Astrocyte (in vitro differentiated cells and primary cell): ENCODE measurements around the gene IGF1. TPM values are rescaled to one million over a fixed set of nuclear protein-coding genes. Genes with fewer than 3 reads are reported as not detected.

Experiments
- DNase-seq: peaks from one replicate; pipeline ENCODE4 v3.0.0-alpha.2; 2010; ENCODE audit warnings: low read depth
- FAIRE-seq: peaks from 2 replicates; lab custom pipeline; 2011; peaks lifted over from hg19 to GRCh38; lab: Jason Lieb, UNC
- H2AFZ ChIP-seq: 2 replicates; pipeline ENCODE4 v1.6.0; 2012; ENCODE audit warnings: low read depth, low read length, inconsistent platforms
- H3K27ac ChIP-seq: 2 replicates; pipeline ENCODE4 v1.5.1; 2011; ENCODE audit warnings: low read depth, low read length, inconsistent platforms
- H3K27me3 ChIP-seq: 2 replicates; pipeline ENCODE4 v1.6.0; 2011; ENCODE audit warnings: low read length, inconsistent platforms; ENCODE audit not compliant: insufficient read depth
- H3K36me3 ChIP-seq: 2 replicates; pipeline ENCODE4 v1.5.1; 2011; ENCODE audit warnings: low read length, inconsistent platforms; ENCODE audit not compliant: insufficient read depth
- H3K4me1 ChIP-seq: 2 replicates; pipeline ENCODE4 v1.5.1; 2011; ENCODE audit warnings: low read length, inconsistent platforms; ENCODE audit not compliant: insufficient read depth
- H3K4me2 ChIP-seq: 2 replicates; pipeline ENCODE4 v1.6.0; 2012; ENCODE audit warnings: low read length, inconsistent platforms
- H3K4me3 ChIP-seq: 2 replicates; pipeline ENCODE4 v1.5.1; 2011; ENCODE audit warnings: low read depth, mild to moderate bottlenecking, low read length, inconsistent platforms; ENCODE audit not compliant: insufficient read depth
- H3K79me2 ChIP-seq: 2 replicates; pipeline ENCODE4 v1.6.0; 2012; ENCODE audit warnings: mild to moderate bottlenecking, low read length, inconsistent platforms; ENCODE audit not compliant: insufficient read depth
- H3K9ac ChIP-seq: 2 replicates; pipeline ENCODE4 v1.6.0; 2012; ENCODE audit warnings: mild to moderate bottlenecking, low read length, inconsistent platforms
- H3K9me3 ChIP-seq: 2 replicates; pipeline ENCODE4 v1.5.1; 2012; ENCODE audit warnings: low read depth, mild to moderate bottlenecking, low read length, inconsistent platforms; ENCODE audit not compliant: insufficient read depth
- H4K20me1 ChIP-seq: 2 replicates; pipeline ENCODE4 v1.6.0; 2012; ENCODE audit warnings: low read length, inconsistent platforms; ENCODE audit not compliant: insufficient read depth
- H3K27ac Mint-ChIP-seq: one replicate; pipeline ENCODE4 v1.8.0; 2021; ENCODE audit warnings: mild to moderate bottlenecking, mixed read lengths; ENCODE audit not compliant: unreplicated experiment
- H3K27me3 Mint-ChIP-seq: one replicate; pipeline ENCODE4 v1.8.0; 2021; ENCODE audit warnings: low read depth, mixed read lengths; ENCODE audit not compliant: unreplicated experiment
- H3K36me3 Mint-ChIP-seq: one replicate; pipeline ENCODE4 v1.8.0; 2021; ENCODE audit warnings: low read depth, mixed read lengths; ENCODE audit not compliant: unreplicated experiment
- H3K4me1 Mint-ChIP-seq: one replicate; pipeline ENCODE4 v1.8.0; 2021; ENCODE audit warnings: low read depth, mixed read lengths; ENCODE audit not compliant: unreplicated experiment
- H3K4me3 Mint-ChIP-seq: one replicate; pipeline ENCODE4 v1.8.0; 2021; ENCODE audit warnings: mild to moderate bottlenecking, moderate library complexity, mixed read lengths; ENCODE audit not compliant: unreplicated experiment
- H3K9me3 Mint-ChIP-seq: one replicate; pipeline ENCODE4 v1.8.0; 2021; ENCODE audit warnings: mild to moderate bottlenecking, mixed read lengths; ENCODE audit not compliant: unreplicated experiment
- CTCF ChIP-seq: IDR thresholded peaks from 2 replicates; pipeline ENCODE4 v1.5.1; 2011; ENCODE audit warnings: low read depth, mild to moderate bottlenecking, inconsistent platforms, low read length, moderate library complexity; ENCODE audit not compliant: insufficient read depth
- EZH2 ChIP-seq: IDR thresholded peaks from 2 replicates; pipeline ENCODE4 v1.6.1; 2012; ENCODE audit warnings: mild to moderate bottlenecking, low read length, inconsistent platforms; ENCODE audit not compliant: insufficient read depth
- total RNA-seq: library from RNA; stranded (reverse); gene quantifications from 2 replicates; pipeline ENCODE4 v1.2.1, GENCODE V29; 2021

IGF1 gene
- total RNA-seq, 1 donor from 2014 or later: 1.9 TPM

DNA sequence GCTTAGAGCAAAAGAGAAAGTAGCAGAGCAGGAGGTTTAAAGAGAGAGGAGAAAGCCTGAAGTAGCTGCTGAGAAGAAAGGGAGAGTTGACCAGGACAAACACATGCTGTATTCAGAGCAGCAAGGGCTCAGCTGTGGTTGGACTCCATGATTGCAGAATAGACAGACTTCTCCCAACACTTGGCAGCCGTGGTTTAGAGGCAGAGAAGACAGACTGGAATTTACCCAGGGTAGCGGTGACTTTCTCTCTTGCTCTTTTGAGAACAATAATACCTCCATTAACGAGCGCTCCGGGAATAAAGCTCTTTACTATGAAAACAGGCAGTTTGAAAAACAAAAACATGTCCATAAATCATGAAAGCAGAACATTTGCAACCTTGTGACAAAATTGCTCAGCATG, 21.4 kb upstream of the IGF1 start:
- H3K4me2 ChIP-seq: no peak overlapping the region
- peaks cover 5% of the 10 kb centered on the region for H3K27me3 Mint-ChIP-seq
- H3K4me3 ChIP-seq: no peak overlapping the region
- H3K4me1 Mint-ChIP-seq: peaks cover 4% of the 10 kb centered on the region
- H3K9me3 ChIP-seq: no peaks in the 10 kb centered on the region
- no peak for DNase-seq
- no peak for FAIRE-seq
- TF ChIP-seq CTCF (no peak), EZH2 (no peak)
- no peaks in the 10 kb centered on the region for H3K36me3 ChIP-seq
- H3K4me3 Mint-ChIP-seq: no peak overlapping the region
- H3K36me3 Mint-ChIP-seq: no peaks in the 10 kb centered on the region
- H3K79me2 ChIP-seq: no peaks in the 10 kb centered on the region
- no peaks in the 10 kb centered on the region for H4K20me1 ChIP-seq
- no peaks in the 10 kb centered on the region for H3K27me3 ChIP-seq
- no peaks in the 10 kb centered on the region for H3K4me1 ChIP-seq
- H3K27ac Mint-ChIP-seq: no peak overlapping the region
- H3K9me3 Mint-ChIP-seq: peaks cover 4% of the 10 kb centered on the region
- H3K27ac ChIP-seq: no peak overlapping the region
- no peak overlapping the region for H2AFZ ChIP-seq
- H3K9ac ChIP-seq: no peak overlapping the region

- no peak for FAIRE-seq
- H3K9ac ChIP-seq: no peak overlapping the region
- H3K4me1 Mint-ChIP-seq: peaks cover 4% of the 10 kb centered on the region
Observed at GRCh38 chr12:102498471-102498870, 18.1 kb upstream of the IGF1 start.

More at GRCh38 chr12:102498471-102498870, 18.1 kb upstream of the IGF1 start:
- Histone ChIP-seq H3K4me3 (no peak overlapping the region), H3K4me1 (no peaks in the 10 kb centered on the region), H2AFZ (no peak overlapping the region), H3K79me2 (no peaks in the 10 kb centered on the region), H3K9me3 (no peaks in the 10 kb centered on the region), H3K36me3 (no peaks in the 10 kb centered on the region), H3K27me3 (no peaks in the 10 kb centered on the region), H3K27ac (no peak overlapping the region), H4K20me1 (no peaks in the 10 kb centered on the region), H3K4me2 (no peak overlapping the region)
- Mint-ChIP-seq H3K27me3 (peaks cover 4% of the 10 kb centered on the region), H3K4me3 (no peak overlapping the region), H3K9me3 (peaks cover 2% of the 10 kb centered on the region), H3K36me3 (no peaks in the 10 kb centered on the region), H3K27ac (no peak overlapping the region)
- no peak for DNase-seq
- TF ChIP-seq EZH2: no peak
- TF ChIP-seq CTCF: no peak
